Hepatocyte (in vitro differentiated cells): ENCODE results near the gene CHRNA4.

Experiments used
- EZH2 ChIP-seq: fragments of 200-600 bp; sonication (generic); IDR thresholded peaks from 2 replicates; pipeline ENCODE4 v1.6.1; 2016; ENCODE audit warnings: antibody characterized with exemption, mild to moderate bottlenecking, borderline replicate concordance
- EZH2phosphoT487 ChIP-seq: fragments of 200-600 bp; sonication (generic); IDR thresholded peaks from one replicate; pipeline ENCODE4 v1.6.1; 2018; ENCODE audit warnings: antibody characterized with exemption, mild to moderate bottlenecking, low read depth, moderate library complexity; ENCODE audit not compliant: unreplicated experiment, severe bottlenecking
- TF ChIP-seq, protein P1 (sequence below): fragments of 200-600 bp; sonication (generic); IDR thresholded peaks from 2 replicates; pipeline ENCODE4 v1.5.1; 2016; ENCODE audit warnings: antibody characterized with exemption, mild to moderate bottlenecking; ENCODE audit not compliant: poor library complexity

DNA sequence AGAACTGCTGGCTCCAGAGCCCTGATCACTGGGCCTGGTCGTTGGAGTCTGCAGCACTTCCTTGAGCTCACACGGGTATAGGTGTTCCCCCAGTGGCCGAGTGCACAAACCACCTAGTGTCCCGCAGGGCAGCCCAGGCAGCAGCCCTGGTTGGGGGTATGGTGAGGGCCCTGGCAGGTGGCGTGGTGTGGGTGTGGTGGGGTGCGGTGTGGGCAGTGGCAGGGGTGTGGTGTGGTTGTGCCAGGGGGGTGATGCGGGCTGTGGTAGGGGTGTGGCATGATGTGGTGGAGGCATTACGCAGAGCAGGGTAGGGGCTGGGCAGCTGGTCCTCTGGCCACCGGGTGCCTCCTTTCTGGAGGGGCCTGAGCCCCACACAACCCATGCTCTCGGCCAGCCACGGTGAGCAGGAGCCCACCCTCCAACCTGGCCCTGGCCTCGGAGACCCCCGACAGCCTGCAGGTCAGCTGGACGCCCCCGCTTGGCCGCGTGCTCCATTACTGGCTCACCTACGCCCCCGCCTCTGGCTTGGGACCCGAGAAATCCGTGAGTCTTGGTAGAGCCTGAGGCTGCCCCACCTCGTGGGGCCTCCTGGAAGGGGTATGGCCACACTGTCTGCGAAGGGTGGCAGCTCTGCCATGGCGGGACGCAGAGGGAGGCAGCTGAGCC is 47.7 kb downstream of the CHRNA4 start:
- TF ChIP-seq, protein P1, sequence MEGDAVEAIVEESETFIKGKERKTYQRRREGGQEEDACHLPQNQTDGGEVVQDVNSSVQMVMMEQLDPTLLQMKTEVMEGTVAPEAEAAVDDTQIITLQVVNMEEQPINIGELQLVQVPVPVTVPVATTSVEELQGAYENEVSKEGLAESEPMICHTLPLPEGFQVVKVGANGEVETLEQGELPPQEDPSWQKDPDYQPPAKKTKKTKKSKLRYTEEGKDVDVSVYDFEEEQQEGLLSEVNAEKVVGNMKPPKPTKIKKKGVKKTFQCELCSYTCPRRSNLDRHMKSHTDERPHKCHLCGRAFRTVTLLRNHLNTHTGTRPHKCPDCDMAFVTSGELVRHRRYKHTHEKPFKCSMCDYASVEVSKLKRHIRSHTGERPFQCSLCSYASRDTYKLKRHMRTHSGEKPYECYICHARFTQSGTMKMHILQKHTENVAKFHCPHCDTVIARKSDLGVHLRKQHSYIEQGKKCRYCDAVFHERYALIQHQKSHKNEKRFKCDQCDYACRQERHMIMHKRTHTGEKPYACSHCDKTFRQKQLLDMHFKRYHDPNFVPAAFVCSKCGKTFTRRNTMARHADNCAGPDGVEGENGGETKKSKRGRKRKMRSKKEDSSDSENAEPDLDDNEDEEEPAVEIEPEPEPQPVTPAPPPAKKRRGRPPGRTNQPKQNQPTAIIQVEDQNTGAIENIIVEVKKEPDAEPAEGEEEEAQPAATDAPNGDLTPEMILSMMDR, result no peak
- TF ChIP-seq EZH2phosphoT487 (no peak), EZH2 (no peak)
